Measurements from ENCODE around the gene DUSP19. TPM values are rescaled to one million over a fixed set of nuclear protein-coding genes. Genes with fewer than 3 reads are reported as not detected.

Gene DUSP19
- total and polyA plus RNA-seq, 2 of the 13 experiments (the other 11 are each of a cell fraction or from before 2014, with no cell fraction given), result 1.3 to 1.9 TPM

- TF ChIP-seq, protein P1, sequence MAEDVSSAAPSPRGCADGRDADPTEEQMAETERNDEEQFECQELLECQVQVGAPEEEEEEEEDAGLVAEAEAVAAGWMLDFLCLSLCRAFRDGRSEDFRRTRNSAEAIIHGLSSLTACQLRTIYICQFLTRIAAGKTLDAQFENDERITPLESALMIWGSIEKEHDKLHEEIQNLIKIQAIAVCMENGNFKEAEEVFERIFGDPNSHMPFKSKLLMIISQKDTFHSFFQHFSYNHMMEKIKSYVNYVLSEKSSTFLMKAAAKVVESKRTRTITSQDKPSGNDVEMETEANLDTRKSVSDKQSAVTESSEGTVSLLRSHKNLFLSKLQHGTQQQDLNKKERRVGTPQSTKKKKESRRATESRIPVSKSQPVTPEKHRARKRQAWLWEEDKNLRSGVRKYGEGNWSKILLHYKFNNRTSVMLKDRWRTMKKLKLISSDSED (CRISPR knock-in tag; IDR thresholded peaks at IDR 0.05), result no peak
- TF ChIP-seq ZNF121 (CRISPR knock-in tag; IDR thresholded peaks at IDR 0.05), result no peak
- no peak for TF ChIP-seq MEIS2 (CRISPR knock-in tag; IDR thresholded peaks at IDR 0.05)
- TF ChIP-seq SOX6 (IDR thresholded peaks at IDR 0.05), result no peak
- TF ChIP-seq SOX6 (CRISPR knock-in tag; IDR thresholded peaks at IDR 0.05), result peak; percentile 54; the same call in 1 of the 2 replicates
- TF ChIP-seq TMF1 (CRISPR knock-in tag; IDR thresholded peaks at IDR 0.05; ENCODE audit: low read depth), result peak; percentile 37; the same call in 1 of the 2 replicates
- no peak for TF ChIP-seq DZIP1 (CRISPR knock-in tag; IDR thresholded peaks at IDR 0.05)
- TF ChIP-seq, protein P2, sequence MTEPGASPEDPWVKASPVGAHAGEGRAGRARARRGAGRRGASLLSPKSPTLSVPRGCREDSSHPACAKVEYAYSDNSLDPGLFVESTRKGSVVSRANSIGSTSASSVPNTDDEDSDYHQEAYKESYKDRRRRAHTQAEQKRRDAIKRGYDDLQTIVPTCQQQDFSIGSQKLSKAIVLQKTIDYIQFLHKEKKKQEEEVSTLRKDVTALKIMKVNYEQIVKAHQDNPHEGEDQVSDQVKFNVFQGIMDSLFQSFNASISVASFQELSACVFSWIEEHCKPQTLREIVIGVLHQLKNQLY (CRISPR knock-in tag; IDR thresholded peaks at IDR 0.05), result no peak
- no peak for TF ChIP-seq NR2F1 (CRISPR knock-in tag; IDR thresholded peaks at IDR 0.05)
- TF ChIP-seq MED8 (CRISPR knock-in tag; IDR thresholded peaks at IDR 0.05; ENCODE audit: insufficient replicate concordance), result peak; percentile 63
- no peak for TF ChIP-seq SP1 (IDR thresholded peaks at IDR 0.05)
- TF ChIP-seq SP1 (CRISPR knock-in tag; IDR thresholded peaks at IDR 0.05), result no peak
- TF ChIP-seq ZFX (CRISPR knock-in tag; IDR thresholded peaks at IDR 0.05; ENCODE audit: low read depth), result peak; percentile 58
- 0 out of 2 replicates have a peak, but pooled peaks have one; percentile 51 for TF ChIP-seq ZNF354B (CRISPR knock-in tag; IDR thresholded peaks at IDR 0.05)
- no peak for TF ChIP-seq ZNF263 (CRISPR knock-in tag; IDR thresholded peaks at IDR 0.05)
- TF ChIP-seq, protein P3, sequence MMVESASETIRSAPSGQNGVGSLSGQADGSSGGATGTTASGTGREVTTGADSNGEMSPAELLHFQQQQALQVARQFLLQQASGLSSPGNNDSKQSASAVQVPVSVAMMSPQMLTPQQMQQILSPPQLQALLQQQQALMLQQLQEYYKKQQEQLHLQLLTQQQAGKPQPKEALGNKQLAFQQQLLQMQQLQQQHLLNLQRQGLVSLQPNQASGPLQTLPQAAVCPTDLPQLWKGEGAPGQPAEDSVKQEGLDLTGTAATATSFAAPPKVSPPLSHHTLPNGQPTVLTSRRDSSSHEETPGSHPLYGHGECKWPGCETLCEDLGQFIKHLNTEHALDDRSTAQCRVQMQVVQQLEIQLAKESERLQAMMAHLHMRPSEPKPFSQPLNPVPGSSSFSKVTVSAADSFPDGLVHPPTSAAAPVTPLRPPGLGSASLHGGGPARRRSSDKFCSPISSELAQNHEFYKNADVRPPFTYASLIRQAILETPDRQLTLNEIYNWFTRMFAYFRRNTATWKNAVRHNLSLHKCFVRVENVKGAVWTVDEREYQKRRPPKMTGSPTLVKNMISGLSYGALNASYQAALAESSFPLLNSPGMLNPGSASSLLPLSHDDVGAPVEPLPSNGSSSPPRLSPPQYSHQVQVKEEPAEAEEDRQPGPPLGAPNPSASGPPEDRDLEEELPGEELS (CRISPR knock-in tag; IDR thresholded peaks at IDR 0.05), result peak; percentile 43; the same call in 1 of the 2 replicates
- TF ChIP-seq, protein P4, sequence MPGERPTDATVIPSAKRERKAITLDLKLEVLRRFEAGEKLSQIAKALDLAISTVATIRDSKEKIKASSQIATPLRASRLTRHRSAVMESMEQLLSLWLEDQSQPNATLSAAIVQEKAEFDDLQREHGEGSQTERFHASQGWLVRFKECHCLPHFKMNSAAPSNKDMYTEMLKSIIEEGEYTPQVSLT (CRISPR knock-in tag; IDR thresholded peaks at IDR 0.05; ENCODE audit: borderline replicate concordance, low read depth), result no peak
Measured at GRCh38 chr2:183078464-183079138, at the start of gene DUSP19 (continued).
